C4-2B (cell line): ENCODE data around the gene DHDDS.

Experiments used
- H3K27ac ChIP-seq: fragments of 450-650 bp; 2 replicates; pipeline ENCODE4 v1.5.1; 2017
- ZFX ChIP-seq: fragments of 450-650 bp; IDR thresholded peaks from 2 replicates; pipeline ENCODE4 v1.6.1; 2017
- TF ChIP-seq, protein P1 (sequence below): fragments of 450-650 bp; conservative IDR thresholded peaks from 2 replicates; pipeline ENCODE4 v1.5.1; 2017; ENCODE audit warnings: mild to moderate bottlenecking

The DHDDS gene

DNA sequence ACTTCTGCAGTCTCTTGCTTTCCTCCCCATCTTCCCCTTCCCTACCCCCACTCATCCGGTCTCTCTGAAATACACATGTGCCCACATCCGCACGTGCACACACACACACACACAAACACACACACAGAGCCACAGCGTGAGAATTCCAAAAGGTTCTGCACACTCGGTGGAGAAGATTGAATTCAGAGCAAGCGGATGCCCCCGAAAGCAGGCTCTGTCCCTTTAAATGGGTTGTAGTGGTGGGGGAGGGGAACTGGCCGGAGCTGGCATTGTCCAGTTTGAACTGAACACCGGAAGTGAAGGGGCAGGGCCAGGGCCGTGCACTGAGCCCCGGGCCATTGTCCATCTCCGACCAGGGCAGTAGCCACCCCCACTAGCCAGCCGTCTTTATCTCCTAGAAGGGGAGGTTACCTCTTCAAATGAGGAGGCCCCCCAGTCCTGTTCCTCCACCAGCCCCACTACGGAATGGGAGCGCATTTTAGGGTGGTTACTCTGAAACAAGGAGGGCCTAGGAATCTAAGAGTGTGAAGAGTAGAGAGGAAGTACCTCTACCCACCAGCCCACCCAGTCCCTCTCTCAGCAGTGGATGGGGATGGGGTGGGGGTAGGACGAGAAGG, 22.8 kb upstream of the DHDDS start:
- H3K27ac ChIP-seq = no peak overlapping the region
- TF ChIP-seq, protein P1, sequence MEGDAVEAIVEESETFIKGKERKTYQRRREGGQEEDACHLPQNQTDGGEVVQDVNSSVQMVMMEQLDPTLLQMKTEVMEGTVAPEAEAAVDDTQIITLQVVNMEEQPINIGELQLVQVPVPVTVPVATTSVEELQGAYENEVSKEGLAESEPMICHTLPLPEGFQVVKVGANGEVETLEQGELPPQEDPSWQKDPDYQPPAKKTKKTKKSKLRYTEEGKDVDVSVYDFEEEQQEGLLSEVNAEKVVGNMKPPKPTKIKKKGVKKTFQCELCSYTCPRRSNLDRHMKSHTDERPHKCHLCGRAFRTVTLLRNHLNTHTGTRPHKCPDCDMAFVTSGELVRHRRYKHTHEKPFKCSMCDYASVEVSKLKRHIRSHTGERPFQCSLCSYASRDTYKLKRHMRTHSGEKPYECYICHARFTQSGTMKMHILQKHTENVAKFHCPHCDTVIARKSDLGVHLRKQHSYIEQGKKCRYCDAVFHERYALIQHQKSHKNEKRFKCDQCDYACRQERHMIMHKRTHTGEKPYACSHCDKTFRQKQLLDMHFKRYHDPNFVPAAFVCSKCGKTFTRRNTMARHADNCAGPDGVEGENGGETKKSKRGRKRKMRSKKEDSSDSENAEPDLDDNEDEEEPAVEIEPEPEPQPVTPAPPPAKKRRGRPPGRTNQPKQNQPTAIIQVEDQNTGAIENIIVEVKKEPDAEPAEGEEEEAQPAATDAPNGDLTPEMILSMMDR = no peak
- TF ChIP-seq ZFX = no peak

DNA sequence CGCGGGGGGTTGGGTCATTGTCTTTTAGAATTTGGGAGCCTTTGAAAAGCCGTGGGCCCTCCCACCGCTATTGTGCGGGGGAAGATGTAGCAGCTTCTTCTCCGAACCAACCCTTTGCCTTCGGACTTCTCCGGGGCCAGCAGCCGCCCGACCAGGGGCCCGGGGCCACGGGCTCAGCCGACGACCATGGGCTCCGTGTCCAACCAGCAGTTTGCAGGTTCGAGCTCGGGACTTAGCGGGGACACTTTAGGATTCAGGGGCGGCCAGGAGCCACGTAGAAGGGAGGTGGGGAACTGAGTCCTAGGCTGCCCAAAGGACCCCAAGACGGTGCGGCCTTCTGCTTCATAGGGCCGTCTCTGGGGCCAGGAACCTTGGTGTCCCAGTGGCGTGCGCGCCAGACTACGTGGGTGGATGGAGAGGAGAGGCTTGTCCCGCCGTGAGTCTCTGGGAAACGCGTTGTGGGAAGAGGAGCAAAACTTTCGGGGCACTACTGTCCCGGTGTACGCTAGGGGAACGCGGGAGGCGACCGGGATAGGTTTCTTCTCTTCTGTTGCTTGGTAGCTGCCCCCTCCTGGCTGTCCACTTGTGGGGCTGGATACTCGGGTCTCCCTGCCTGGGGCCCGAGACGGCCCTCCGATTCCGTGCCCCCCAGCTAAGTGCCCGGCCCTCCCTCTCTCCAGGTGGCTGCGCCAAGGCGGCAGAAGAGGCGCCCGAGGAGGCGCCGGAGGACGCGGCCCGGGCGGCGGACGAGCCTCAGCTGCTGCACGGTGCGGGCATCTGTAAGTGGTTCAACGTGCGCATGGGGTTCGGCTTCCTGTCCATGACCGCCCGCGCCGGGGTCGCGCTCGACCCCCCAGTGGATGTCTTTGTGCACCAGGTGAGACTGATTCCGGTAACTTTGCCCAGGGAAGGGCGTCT, 21.2 kb upstream of the DHDDS start, which contains the start of gene LIN28A:
Gene LIN28A (plus strand): TSS at position 112 of the 918 bp plus-strand sequence. CDS start 75 bp downstream, at position 187.
- TF ChIP-seq, protein P1 = no peak
- no peak for TF ChIP-seq ZFX

DNA sequence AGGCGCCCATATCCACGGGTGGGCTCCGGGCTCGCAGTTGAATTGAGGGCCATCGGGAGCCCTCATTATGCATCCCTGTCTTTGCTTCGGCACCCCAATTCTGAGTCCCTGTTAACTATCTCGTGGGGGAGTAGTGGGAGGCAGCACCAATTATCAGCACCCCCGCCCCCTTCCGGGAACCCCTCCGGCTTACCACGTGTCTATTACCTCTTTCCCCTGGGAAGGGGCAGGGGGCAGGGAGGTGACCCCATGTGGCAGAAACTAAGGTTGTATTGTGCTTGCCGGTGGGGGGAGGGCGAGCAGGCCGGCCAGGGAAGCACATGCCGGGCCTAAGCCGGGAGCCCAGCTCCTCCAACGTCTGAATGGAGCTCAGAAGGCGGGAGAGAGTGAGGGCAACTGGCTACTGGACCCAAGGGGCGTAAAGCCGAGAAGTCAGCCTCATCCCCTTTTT, 20.5 kb upstream of the DHDDS start:
- no peak overlapping the region for H3K27ac ChIP-seq

More for the DNA sequence above, 21.2 kb upstream of the DHDDS start, which contains the start of gene LIN28A:
- no peak within 1 kb of the TSS for H3K27ac ChIP-seq

DNA sequence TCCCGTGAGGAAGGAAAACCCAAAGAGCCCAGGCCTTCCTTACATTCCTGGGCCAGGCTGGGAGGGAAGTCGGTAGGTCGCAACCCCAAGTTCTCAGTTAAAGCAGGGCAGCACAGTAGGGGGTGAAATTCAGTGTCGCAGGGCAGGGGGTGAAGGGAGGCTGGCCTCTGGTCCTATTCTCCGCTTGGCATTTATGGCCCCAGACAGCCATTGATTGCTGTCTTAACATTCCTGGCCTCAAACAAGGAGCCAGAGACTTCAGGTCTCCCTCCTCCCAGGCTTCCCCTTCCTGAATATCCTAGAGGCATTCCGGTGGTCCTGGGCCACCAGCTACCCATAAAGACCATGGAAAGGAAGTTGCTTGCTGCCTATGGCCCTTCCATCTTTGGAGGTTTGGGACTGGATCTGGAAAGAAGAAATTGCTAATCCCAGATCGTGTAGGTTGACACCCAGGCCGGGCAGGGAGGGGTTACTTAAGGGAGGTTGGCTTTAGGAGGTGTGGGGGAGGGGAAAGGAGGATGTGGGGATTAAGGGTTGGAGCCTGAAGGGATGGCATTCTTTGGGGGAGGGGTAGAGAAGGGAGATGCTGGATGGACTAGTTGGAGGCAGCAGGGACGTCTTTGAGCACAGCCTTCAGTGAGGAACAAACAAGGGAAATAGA, 19.8 kb upstream of the DHDDS start:
- TF ChIP-seq ZFX = no peak
- TF ChIP-seq, protein P1 = no peak
- H3K27ac ChIP-seq = no peak overlapping the region

More for the DNA sequence above, 20.5 kb upstream of the DHDDS start:
- TF ChIP-seq, protein P1 = no peak
- no peak for TF ChIP-seq ZFX

DNA sequence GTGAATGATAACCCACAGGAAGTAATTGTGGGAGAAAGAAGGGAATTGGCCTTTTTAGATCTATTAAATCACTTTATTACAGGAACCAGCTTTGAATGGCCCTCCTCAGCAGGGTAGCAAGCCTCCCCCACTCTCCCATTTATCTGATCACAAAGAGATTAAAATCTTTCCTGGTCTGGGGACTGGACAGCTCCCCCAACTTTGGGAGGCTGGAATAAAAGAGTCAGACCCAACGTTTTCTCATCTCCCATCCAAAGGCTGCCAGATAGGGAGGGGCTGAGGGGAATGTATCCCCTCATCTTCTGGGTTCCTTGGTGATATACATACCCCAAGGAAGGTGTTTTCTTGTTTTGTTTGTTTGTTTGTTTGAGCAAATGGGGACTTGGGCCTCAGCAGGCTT, 19.1 kb upstream of the DHDDS start:
- no peak for TF ChIP-seq ZFX
- TF ChIP-seq, protein P1 = no peak
- no peak overlapping the region for H3K27ac ChIP-seq

DNA sequence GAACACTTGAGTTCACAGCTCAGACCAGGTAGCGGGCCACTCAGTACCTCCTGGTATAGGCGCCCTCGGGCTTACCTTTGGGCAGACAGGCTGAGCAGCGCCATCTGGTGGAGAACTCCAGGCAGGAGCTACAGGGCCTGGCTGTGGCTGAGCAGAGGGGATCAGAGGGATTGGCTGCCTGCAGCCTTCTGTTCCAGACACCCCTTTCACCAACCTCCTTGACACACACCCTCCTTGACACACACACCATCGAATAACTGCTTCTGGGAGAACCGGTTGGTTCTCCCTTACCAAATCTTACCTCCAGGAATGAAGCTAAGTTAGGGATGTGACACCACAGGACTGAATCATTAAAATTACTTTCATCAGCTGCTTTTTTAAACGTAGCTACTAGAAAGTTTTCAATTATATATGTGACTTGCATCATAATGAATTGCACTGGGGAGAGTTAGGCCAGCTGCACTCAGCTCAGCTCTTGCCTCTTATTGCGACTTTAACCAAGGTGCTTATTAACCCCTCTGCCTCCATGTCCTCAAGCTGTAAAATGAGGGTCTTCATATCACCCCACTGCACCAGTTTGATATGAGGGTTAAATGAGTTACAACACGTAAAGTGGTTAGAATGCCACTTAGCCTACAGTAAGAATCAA, 14.9 kb upstream of the DHDDS start:
- H3K27ac ChIP-seq = no peak overlapping the region
- TF ChIP-seq ZFX = no peak
- TF ChIP-seq, protein P1 = peak; percentile 82
